GM21619 (cell line): Measurements from ENCODE around the gene CAPRIN1.
"Not testable (repeated sequence)": the region's sequence is repeated elsewhere in the genome, so short reads cannot be mapped to it uniquely, and the experiment has no call there.

Experiments
- ATAC-seq: cut with Tn5 transposase; IDR thresholded peaks from one replicate; pipeline ENCODE4 v1.9.1; 2021; ENCODE audit not compliant: unreplicated experiment

The CAPRIN1 gene

GRCh38 chr11:34084637-34085036 is 33.1 kb downstream of the CAPRIN1 start:
- ATAC-seq: no peak

GRCh38 chr11:34086554-34087283 is 35.2 kb downstream of the CAPRIN1 start:
- peak; percentile 59 for ATAC-seq

- no peak for ATAC-seq
Measured at GRCh38 chr11:34091825-34092224, 40.3 kb downstream of the CAPRIN1 start.

GRCh38 chr11:34094900-34095299 is 43.4 kb downstream of the CAPRIN1 start:
- not testable (repeated sequence) for ATAC-seq

- no peak for ATAC-seq
Measured at GRCh38 chr11:34098813-34099212, 47.3 kb downstream of the CAPRIN1 start.

- ATAC-seq: no peak
Measured at GRCh38 chr11:34104680-34105078, 53.1 kb downstream of the CAPRIN1 start.

- ATAC-seq: peak; percentile 86
Measured at GRCh38 chr11:34105079-34105956, 53.8 kb downstream of the CAPRIN1 start, which contains the start of gene NAT10. Gene NAT10 (plus strand): TSS chr11:34105629. CDS start chr11:34108226, 2,597 bp downstream.

- ATAC-seq: peak; percentile 11
Measured at GRCh38 chr11:34105957-34106504, 54.5 kb downstream of the CAPRIN1 start.

- ATAC-seq: no peak
Measured at GRCh38 chr11:34111722-34112270, 60.3 kb downstream of the CAPRIN1 start.

GRCh38 chr11:34114014-34114413 is 62.5 kb downstream of the CAPRIN1 start:
- ATAC-seq: no peak

GRCh38 chr11:34114471-34114870 is 62.9 kb downstream of the CAPRIN1 start:
- ATAC-seq: no peak

GRCh38 chr11:34120651-34121050 is 69.1 kb downstream of the CAPRIN1 start:
- no peak for ATAC-seq

GRCh38 chr11:34124885-34125668 is 73.5 kb downstream of the CAPRIN1 start:
- no peak for ATAC-seq

GRCh38 chr11:34126959-34127848 is 75.7 kb downstream of the CAPRIN1 start:
- ATAC-seq: no peak

GRCh38 chr11:34128824-34129223 is 77.3 kb downstream of the CAPRIN1 start:
- no peak for ATAC-seq

- no peak for ATAC-seq
Measured at GRCh38 chr11:34132261-34132965, 80.9 kb downstream of the CAPRIN1 start.

GRCh38 chr11:34134765-34135164 is 83.2 kb downstream of the CAPRIN1 start:
- ATAC-seq: peak; percentile 55

- ATAC-seq: peak; percentile 20
Measured at GRCh38 chr11:34135439-34135838, 83.9 kb downstream of the CAPRIN1 start.

- ATAC-seq: no peak
Measured at GRCh38 chr11:34136420-34136819, 84.9 kb downstream of the CAPRIN1 start.
